GM19035 (cell line): ENCODE results near the gene TJP2.
A peak's percentile ranks its signal among the peaks of the same experiment; 100 is the strongest.

Experiments
- ATAC-seq: cut with Tn5 transposase; IDR thresholded peaks from one replicate; pipeline ENCODE4 v1.9.1; 2021; ENCODE audit not compliant: unreplicated experiment

TJP2 gene

GRCh38 chr9:69190086-69190862 is 16.2 kb downstream of the TJP2 start:
- ATAC-seq: peak; percentile 62

- no peak for ATAC-seq
Measured at GRCh38 chr9:69190863-69191181, 16.7 kb downstream of the TJP2 start.

DNA sequence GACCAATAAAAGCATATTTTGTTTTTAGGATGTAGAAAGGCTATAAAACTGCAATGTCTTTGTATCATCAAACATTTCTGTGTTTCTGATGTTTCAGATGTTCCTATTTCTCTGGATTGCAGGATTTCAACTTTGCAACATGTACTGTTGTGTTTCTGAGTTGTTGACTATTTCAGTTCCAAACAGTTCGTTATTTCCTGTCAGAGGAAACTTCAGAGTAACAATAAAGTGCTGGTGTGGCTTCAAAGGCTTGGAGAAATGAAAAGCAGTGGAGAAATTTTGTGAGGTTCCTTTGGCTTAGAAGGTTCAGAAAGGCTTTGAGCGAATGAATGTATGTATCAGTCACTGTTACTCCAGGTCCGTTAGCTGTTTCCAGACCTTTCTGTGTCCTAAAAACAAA is 17.2 kb downstream of the TJP2 start:
- no peak for ATAC-seq

GRCh38 chr9:69192214-69192613 is 18.1 kb downstream of the TJP2 start:
- no peak for ATAC-seq

- ATAC-seq: no peak
Measured at GRCh38 chr9:69193685-69194032, 19.6 kb downstream of the TJP2 start.

DNA sequence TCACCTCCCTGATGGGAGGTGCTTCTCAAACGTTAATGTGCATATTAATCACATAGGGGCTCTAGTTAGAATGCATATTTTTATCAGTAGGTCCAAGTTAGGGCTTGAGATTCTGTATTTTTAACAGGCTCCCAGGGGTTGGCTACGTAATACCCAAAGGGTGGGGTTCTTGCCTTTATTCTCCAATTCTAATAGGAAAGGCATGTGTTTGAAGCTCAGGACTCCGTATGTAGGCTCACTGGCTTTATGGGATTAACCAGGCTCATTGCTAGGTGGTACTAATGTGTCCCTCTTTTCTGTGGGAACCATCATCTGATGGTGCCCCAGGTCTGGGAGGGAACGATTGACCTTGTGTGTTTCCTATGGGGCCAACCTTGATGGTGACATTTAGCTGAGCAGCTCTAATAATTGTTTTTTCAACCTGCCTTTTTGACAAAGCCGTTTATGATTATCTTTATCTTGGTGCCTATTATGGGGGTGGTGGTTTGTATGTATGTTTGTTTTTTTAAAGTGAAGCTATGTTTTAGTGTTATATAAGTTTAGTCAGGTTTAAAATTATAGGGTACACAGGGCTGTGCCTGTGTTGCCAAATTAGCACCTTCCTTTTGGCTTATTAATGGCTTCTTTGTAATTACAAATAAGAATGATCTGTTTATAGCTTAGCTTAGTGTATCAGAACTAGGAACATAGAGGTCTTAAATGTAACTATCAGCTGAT is 20.8 kb downstream of the TJP2 start:
- no peak for ATAC-seq

DNA sequence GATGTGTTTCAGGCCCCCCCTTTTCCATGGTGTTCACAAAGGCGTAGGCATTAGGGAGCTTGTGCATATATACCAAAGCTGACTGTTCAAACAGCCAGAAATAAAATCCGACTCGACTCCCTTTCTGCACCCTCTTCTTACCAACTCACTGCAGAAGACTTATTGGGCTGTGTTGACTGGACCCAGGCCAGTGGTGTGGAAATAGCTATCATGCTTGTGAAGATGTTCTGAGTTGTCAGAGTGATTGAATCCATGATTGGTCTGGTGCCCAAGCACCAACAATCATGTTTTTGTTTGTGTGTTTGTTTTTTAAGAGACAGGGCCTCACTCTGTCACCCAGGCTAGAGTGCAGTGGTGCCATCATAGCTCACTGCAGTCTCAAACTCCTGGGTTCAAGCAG is 21.6 kb downstream of the TJP2 start:
- no peak for ATAC-seq

- ATAC-seq: no peak
Measured at GRCh38 chr9:69197687-69198086, 23.6 kb downstream of the TJP2 start.

DNA sequence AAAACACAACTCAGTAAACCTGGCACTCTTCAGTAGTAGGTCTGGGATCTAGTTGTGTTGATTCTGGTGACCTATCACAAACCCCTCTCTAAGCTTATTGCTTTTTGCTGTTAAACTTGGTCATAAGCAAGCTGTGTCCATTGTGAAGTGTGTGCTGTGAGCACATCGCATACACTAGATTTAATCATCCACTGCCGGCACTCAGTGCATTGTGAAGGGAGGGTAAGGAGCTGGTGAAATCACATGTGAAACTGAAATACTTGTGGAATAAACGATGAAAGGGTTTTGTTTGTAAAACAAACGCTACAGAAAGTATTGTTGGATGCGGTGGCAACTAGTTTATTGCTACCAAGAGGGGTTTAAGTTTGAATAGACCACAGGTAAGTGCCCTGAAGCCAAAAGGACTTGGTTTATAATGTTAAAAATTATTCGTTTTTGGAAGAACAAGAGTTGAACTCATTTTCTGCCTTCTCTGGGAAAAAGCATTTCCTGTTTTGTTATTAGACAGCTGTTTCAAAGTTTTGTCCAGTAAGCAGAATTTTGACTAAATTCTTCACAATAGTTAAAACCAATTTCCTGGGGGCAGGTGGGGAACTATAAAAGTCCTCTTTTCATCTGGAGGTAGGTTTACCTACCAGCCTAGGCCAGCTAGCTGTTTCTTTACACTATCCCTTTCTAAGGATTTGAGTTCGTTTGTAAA is 24.6 kb downstream of the TJP2 start:
- no peak for ATAC-seq

GRCh38 chr9:69199769-69200470 is 25.8 kb downstream of the TJP2 start:
- no peak for ATAC-seq

GRCh38 chr9:69202556-69202955 is 28.5 kb downstream of the TJP2 start:
- ATAC-seq: no peak

DNA sequence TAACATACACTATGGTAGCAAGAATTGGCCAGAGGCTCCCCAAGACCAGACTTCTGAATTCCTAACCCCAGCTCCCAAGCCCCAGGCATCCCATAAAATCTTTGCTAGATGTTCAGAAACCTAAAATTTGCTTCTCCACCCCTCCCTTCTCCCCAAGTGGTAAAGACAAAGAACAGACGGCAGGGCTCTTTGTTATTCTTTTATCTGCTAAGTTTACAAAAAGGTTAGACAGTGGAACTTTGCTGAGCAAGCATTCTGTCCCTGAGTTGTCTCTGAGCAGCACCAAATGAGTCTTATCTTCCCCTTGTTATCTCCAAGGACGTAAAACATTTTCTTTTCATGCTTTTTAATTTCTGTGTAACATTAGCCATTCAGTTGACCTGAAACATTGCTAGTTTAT is 30.2 kb downstream of the TJP2 start:
- no peak for ATAC-seq

DNA sequence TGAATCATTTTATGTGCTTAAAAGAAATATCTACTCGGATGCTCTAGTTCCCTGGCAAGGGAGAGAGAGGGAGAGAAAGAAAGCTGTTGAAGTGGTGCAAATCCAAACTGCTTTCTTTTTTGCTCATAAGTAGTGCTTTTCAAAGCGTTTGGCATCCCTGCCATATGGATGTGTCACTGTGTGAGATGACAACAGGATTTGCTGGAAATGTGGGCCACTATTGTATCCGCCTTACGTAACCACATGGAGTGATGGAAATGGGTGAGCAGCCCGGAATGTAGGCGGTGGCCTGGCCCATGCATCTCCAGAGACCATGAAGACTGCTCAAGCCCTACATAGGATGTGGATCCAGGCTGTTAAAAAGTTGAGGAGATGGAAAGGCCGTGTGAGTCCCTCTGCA is 30.8 kb downstream of the TJP2 start:
- no peak for ATAC-seq

GRCh38 chr9:69206047-69206446 is 32.0 kb downstream of the TJP2 start:
- no peak for ATAC-seq

DNA sequence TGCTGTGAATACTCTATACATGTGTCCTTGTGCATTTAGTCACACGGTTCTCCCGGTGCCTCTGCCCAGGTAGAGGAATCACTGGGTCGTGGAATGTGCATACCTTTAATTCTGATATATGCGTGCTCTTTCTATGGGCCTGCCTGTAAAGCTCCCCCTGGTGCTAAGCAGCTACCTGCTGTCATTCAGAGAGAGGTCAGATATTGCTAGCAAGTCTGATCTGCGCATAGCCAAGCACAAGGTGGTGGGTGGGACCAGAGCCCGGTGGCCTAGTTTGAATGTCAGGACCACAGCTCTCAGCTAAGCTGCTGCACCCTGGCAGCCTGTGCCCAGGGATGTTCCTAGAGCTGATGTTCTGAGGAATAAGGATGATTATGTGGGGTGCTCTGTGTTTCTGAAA is 33.4 kb downstream of the TJP2 start:
- ATAC-seq: no peak

GRCh38 chr9:69211424-69212036 is 37.5 kb downstream of the TJP2 start:
- no peak for ATAC-seq

GRCh38 chr9:69213647-69214046 is 39.6 kb downstream of the TJP2 start:
- no peak for ATAC-seq

- ATAC-seq: no peak
Measured at GRCh38 chr9:69214939-69215338, 40.9 kb downstream of the TJP2 start.

GRCh38 chr9:69215774-69216485 is 41.9 kb downstream of the TJP2 start:
- no peak for ATAC-seq

DNA sequence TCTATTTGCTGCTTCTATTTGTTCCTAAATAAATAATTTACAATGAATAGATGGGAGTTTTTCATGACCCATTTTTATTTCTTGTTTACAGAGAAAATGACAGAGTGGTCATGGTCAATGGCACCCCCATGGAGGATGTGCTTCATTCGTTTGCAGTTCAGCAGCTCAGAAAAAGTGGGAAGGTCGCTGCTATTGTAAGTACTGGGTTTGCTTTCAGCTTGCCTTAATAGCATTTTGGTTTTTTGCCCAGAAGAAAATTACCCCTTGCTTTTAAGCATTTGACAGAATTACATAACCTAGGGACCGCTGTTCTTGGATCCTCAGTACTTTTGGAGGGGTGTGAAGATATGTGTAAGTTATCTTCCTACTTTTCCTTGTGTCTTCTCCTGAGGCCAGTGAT is 44.1 kb downstream of the TJP2 start:
- ATAC-seq: no peak

DNA sequence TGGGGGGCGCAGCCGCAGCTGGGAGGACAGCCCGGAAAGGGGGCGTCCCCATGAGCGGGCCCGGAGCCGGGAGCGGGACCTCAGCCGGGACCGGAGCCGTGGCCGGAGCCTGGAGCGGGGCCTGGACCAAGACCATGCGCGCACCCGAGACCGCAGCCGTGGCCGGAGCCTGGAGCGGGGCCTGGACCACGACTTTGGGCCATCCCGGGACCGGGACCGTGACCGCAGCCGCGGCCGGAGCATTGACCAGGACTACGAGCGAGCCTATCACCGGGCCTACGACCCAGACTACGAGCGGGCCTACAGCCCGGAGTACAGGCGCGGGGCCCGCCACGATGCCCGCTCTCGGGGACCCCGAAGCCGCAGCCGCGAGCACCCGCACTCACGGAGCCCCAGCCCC is 47.0 kb downstream of the TJP2 start:
- ATAC-seq: no peak
